ENCODE data around the gene SLC35A3.

DNA sequence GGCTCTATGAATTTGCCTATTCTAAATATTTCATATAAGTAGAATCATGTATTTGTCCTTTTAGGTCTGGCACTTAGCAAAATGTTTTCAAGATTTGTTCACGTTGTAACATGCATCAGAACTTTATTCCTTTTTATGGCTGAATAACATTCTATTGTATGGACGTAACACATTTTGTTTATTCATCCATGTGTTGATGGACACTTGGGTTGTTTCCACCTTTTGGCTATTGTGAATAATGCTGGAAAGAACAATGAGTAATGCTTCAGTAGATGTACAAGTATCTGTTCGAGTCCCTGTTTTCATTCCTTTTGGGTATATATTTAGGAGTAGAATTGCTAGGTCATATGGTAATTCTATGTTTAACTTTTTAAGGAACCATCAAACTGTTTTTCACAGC is 24.7 kb downstream of the SLC35A3 start:
- TF ChIP-seq, protein P1, sequence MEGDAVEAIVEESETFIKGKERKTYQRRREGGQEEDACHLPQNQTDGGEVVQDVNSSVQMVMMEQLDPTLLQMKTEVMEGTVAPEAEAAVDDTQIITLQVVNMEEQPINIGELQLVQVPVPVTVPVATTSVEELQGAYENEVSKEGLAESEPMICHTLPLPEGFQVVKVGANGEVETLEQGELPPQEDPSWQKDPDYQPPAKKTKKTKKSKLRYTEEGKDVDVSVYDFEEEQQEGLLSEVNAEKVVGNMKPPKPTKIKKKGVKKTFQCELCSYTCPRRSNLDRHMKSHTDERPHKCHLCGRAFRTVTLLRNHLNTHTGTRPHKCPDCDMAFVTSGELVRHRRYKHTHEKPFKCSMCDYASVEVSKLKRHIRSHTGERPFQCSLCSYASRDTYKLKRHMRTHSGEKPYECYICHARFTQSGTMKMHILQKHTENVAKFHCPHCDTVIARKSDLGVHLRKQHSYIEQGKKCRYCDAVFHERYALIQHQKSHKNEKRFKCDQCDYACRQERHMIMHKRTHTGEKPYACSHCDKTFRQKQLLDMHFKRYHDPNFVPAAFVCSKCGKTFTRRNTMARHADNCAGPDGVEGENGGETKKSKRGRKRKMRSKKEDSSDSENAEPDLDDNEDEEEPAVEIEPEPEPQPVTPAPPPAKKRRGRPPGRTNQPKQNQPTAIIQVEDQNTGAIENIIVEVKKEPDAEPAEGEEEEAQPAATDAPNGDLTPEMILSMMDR (optimal IDR thresholded peaks at IDR 0.05 in 1 of 3, IDR thresholded peaks at IDR 0.05 in 1 of 3, conservative IDR thresholded peaks at IDR 0.05 in 1 of 3; ENCODE audit: extremely low read depth in 1 of 3, insufficient read depth in 2 of 3, low read length in 3 of 3): no peak
- no peak for TF ChIP-seq EZH2 (IDR thresholded peaks at IDR 0.05; ENCODE audit: low read length)

Data from keratinocyte (primary cell).